ENCODE results near the gene IFNGR2.

The IFNGR2 gene

DNA sequence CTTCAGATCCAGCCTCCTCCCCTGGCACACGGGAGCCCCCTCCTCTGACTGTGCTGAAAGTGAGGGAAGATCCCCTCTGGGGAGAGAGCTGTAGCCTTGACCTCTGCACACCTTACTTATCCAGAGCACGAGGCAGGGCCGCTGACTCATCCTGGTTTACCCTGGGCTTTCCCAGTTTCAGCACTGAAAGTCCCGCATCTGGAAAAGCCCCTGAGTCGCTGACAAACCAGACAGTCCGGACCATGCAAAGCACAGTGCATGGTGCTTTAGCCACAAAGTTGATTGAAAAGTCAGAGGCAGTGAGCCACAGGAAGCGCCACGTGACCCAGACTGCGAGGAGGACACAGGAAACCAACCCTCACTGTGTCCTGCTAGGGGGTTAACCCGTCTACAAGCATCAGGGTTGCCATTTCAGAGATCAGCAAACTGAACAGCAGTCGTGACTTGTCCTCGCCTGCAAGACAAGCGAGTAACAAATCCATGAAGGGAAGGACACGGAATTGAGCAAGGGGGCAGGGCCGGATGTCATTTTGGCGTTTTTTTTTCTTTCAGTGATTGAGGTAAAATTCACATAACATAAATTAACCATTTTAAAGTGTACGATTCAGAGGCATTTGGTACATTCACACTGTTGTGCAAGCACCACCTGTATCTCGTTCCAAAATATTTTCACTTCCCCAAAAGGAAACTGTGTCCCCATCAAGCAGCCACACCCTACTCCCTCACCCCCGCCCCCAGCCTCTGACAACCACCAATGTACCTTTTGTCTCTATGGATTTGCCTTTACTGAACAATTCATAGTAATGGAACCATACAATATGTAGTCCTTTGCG lies 19.9 kb upstream of the IFNGR2 start (continued):
- TF ChIP-seq, protein P1, sequence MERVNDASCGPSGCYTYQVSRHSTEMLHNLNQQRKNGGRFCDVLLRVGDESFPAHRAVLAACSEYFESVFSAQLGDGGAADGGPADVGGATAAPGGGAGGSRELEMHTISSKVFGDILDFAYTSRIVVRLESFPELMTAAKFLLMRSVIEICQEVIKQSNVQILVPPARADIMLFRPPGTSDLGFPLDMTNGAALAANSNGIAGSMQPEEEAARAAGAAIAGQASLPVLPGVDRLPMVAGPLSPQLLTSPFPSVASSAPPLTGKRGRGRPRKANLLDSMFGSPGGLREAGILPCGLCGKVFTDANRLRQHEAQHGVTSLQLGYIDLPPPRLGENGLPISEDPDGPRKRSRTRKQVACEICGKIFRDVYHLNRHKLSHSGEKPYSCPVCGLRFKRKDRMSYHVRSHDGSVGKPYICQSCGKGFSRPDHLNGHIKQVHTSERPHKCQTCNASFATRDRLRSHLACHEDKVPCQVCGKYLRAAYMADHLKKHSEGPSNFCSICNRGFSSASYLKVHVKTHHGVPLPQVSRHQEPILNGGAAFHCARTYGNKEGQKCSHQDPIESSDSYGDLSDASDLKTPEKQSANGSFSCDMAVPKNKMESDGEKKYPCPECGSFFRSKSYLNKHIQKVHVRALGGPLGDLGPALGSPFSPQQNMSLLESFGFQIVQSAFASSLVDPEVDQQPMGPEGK (tag by site-specific recombination; IDR thresholded peaks at IDR 0.05) = peak; percentile 49
- 0 out of 2 replicates have a peak, but pooled peaks have one; percentile 28 for TF ChIP-seq ZBTB17 (tag by site-specific recombination; IDR thresholded peaks at IDR 0.05)
- TF ChIP-seq ZNF23 (tag by site-specific recombination; IDR thresholded peaks at IDR 0.05; ENCODE audit: borderline replicate concordance) = no peak
- TF ChIP-seq TRIM28 (IDR thresholded peaks at IDR 0.05; ENCODE audit: borderline replicate concordance, low read length) = 0 out of 2 replicates have a peak, but pooled peaks have one; percentile 35
- TF ChIP-seq ZNF391 (tag by site-specific recombination; IDR thresholded peaks at IDR 0.05; ENCODE audit: borderline replicate concordance, low read depth) = no peak
- TF ChIP-seq ZNF423 (tag by site-specific recombination; IDR thresholded peaks at IDR 0.05) = no peak
- TF ChIP-seq, protein P2, sequence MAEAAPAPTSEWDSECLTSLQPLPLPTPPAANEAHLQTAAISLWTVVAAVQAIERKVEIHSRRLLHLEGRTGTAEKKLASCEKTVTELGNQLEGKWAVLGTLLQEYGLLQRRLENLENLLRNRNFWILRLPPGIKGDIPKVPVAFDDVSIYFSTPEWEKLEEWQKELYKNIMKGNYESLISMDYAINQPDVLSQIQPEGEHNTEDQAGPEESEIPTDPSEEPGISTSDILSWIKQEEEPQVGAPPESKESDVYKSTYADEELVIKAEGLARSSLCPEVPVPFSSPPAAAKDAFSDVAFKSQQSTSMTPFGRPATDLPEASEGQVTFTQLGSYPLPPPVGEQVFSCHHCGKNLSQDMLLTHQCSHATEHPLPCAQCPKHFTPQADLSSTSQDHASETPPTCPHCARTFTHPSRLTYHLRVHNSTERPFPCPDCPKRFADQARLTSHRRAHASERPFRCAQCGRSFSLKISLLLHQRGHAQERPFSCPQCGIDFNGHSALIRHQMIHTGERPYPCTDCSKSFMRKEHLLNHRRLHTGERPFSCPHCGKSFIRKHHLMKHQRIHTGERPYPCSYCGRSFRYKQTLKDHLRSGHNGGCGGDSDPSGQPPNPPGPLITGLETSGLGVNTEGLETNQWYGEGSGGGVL (tag by site-specific recombination; IDR thresholded peaks at IDR 0.05) = peak; percentile 78
- no peak for TF ChIP-seq WT1 (tag by site-specific recombination; IDR thresholded peaks at IDR 0.05)
- no peak for TF ChIP-seq ZNF155 (tag by site-specific recombination; IDR thresholded peaks at IDR 0.05)
- no peak for TF ChIP-seq ZNF654 (tag by site-specific recombination; IDR thresholded peaks at IDR 0.05; ENCODE audit: low read depth)
- no peak for TF ChIP-seq TCF7L2 (IDR thresholded peaks at IDR 0.05; ENCODE audit: borderline replicate concordance, low read depth, low read length)
- TF ChIP-seq ZNF311 (tag by site-specific recombination; IDR thresholded peaks at IDR 0.05; ENCODE audit: borderline replicate concordance) = no peak
- no peak for TF ChIP-seq ZNF596 (tag by site-specific recombination; IDR thresholded peaks at IDR 0.05)
- no peak for TF ChIP-seq ZBTB21 (tag by site-specific recombination; IDR thresholded peaks at IDR 0.05)
- no peak for TF ChIP-seq ZNF792 (tag by site-specific recombination; IDR thresholded peaks at IDR 0.05)
- TF ChIP-seq, protein P3, sequence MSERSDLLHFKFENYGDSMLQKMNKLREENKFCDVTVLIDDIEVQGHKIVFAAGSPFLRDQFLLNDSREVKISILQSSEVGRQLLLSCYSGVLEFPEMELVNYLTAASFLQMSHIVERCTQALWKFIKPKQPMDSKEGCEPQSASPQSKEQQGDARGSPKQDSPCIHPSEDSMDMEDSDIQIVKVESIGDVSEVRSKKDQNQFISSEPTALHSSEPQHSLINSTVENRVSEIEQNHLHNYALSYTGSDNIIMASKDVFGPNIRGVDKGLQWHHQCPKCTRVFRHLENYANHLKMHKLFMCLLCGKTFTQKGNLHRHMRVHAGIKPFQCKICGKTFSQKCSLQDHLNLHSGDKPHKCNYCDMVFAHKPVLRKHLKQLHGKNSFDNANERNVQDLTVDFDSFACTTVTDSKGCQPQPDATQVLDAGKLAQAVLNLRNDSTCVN (tag by site-specific recombination; optimal IDR thresholded peaks at IDR 0.05) = no peak
- TF ChIP-seq ZFHX2 (tag by site-specific recombination; conservative IDR thresholded peaks at IDR 0.05) = no peak
- TF ChIP-seq ZNF600 (tag by site-specific recombination; IDR thresholded peaks at IDR 0.05) = peak; percentile 87
- no peak for TF ChIP-seq ZNF677 (tag by site-specific recombination; IDR thresholded peaks at IDR 0.05)
- no peak for TF ChIP-seq ZNF214 (tag by site-specific recombination; IDR thresholded peaks at IDR 0.05; ENCODE audit: borderline replicate concordance)
- TF ChIP-seq, protein P4, sequence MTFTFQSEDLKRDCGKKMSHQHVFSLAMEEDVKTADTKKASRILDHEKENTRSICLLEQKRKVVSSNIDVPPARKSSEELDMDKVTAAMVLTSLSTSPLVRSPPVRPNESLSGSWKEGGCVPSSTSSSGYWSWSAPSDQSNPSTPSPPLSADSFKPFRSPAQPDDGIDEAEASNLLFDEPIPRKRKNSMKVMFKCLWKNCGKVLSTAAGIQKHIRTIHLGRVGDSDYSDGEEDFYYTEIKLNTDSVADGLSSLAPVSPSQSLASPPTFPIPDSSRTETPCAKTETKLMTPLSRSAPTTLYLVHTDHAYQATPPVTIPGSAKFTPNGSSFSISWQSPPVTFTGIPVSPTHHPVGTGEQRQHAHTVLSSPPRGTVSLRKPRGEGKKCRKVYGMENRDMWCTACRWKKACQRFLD (tag by site-specific recombination; IDR thresholded peaks at IDR 0.05) = no peak
- TF ChIP-seq, protein P5, sequence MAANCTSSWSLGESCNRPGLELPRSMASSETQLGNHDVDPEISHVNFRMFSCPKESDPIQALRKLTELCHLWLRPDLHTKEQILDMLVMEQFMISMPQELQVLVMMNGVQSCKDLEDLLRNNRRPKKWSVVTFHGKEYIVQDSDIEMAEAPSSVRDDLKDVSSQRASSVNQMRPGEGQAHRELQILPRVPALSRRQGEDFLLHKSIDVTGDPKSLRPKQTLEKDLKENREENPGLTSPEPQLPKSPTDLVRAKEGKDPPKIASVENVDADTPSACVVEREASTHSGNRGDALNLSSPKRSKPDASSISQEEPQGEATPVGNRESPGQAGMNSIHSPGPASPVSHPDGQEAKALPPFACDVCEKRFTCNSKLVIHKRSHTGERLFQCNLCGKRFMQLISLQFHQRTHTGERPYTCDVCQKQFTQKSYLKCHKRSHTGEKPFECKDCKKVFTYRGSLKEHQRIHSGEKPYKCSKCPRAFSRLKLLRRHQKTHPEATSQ (tag by site-specific recombination; IDR thresholded peaks at IDR 0.05) = no peak
- TF ChIP-seq ZNF37A (tag by site-specific recombination; IDR thresholded peaks at IDR 0.05) = no peak
- no peak for TF ChIP-seq BCL11B (tag by site-specific recombination; IDR thresholded peaks at IDR 0.05; ENCODE audit: low read depth)
- TF ChIP-seq GLIS1 (tag by site-specific recombination; IDR thresholded peaks at IDR 0.05) = no peak
- TF ChIP-seq ZNF140 (tag by site-specific recombination; IDR thresholded peaks at IDR 0.05) = no peak
- TF ChIP-seq ZNF426 (tag by site-specific recombination; IDR thresholded peaks at IDR 0.05) = no peak
- TF ChIP-seq ZNF660 (tag by site-specific recombination; IDR thresholded peaks at IDR 0.05) = no peak
